Measurements from ENCODE around the gene ITGA11.

Gene ITGA11

DNA sequence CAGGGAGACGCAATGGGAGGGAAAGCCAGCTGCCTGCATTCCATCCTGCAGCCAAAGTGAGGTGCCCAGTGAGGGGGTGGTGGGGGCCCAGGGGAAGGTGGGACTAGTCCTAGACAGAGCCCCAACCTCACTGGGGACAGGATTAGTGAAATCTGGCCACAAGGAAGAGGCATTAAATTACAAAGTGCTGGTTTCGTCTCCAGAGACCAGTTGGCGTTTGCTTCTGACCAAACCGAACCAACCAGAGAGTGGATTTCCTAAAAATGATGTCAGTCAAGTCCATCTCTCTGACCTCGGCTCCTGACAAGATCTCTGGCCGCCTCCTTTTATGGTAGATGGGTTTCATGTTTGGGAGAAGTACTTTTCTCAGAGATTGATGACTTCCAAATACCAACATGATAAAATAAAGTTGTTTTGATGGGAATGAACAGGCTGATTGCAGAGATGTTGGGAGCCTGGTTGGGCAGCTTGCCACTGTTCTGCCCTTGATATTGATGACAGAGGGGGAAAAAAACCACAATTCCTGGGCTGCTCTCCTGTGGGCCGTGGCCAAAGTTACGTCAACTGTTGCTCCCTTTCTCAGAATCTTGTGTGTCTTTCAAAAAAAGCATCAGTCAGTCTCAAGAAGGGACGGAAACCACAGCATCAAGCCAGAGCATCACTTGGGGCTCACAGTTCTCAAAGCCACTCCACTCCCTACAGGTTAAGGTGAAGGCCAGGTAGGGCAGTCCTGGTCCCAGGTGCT, 24.6 kb downstream of the ITGA11 start:
- TF ChIP-seq, protein P1, sequence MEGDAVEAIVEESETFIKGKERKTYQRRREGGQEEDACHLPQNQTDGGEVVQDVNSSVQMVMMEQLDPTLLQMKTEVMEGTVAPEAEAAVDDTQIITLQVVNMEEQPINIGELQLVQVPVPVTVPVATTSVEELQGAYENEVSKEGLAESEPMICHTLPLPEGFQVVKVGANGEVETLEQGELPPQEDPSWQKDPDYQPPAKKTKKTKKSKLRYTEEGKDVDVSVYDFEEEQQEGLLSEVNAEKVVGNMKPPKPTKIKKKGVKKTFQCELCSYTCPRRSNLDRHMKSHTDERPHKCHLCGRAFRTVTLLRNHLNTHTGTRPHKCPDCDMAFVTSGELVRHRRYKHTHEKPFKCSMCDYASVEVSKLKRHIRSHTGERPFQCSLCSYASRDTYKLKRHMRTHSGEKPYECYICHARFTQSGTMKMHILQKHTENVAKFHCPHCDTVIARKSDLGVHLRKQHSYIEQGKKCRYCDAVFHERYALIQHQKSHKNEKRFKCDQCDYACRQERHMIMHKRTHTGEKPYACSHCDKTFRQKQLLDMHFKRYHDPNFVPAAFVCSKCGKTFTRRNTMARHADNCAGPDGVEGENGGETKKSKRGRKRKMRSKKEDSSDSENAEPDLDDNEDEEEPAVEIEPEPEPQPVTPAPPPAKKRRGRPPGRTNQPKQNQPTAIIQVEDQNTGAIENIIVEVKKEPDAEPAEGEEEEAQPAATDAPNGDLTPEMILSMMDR (IDR thresholded peaks at IDR 0.05) = no peak
- Histone ChIP-seq H3K9me3 (no peaks in the 10 kb centered on the region), H3K36me3 (peaks cover 0 to 7% (median 6%) of the 10 kb centered on the region in 3 donors), H3K27me3 (no peaks in the 10 kb centered on the region), H3K4me3 (no peak overlapping the region), H3K4me1 (peaks cover 0 to 38% (median 11%) of the 10 kb centered on the region in 4 donors), H3K27ac (peak overlapping the region; percentile 36 to 54)
- peak; percentile 68 to 84 for DNase-seq
- intact Hi-C loops (cut with DNase I; ENCODE audit: low total_unique reads) = no loop called here

DNA sequence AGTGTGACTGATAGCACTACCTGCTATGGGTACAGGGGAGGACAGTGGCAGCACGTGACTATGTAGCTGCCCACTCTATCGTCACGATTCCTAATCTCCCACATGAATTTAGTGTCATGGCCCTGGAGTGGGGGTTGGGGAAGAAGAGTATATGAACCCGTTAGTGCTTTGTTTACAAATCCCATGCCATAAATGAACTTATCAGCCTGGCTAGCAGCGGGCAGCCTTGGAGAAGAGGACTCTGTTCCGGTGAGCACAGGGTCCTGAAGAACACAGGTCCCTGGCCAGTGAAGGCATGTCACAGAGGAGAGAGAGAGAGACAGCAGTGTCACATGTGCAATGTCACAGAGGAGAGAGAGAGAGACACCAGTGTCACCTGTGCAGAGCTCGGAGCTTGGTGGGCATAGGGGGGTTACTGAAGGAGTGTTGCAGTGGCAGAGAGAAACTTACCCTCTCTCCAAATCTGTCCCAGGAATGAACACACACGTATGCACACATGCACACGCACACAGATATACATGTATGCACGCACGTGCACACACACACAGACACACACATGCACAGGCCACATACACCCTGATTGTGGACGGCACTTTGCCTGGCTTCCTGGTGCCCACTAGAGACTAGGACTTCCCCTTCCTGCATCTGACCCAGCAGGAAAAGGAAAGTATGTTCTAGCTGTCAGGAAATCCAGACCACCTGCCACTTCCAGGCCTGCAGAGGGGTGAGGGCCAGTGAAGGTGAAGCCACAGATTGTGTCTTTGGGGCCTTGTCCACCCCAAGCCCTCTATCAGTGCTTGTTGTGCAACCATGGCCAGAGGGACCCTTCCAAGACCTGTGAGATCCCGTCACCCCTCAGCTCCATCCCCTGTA, 26.3 kb downstream of the ITGA11 start:
- Histone ChIP-seq H3K27ac (no peak overlapping the region), H3K27me3 (no peaks in the 10 kb centered on the region), H3K36me3 (peaks cover 0 to 16% (median 7%) of the 10 kb centered on the region in 3 donors), H3K9me3 (no peaks in the 10 kb centered on the region), H3K4me1 (peaks cover 0 to 33% (median 11%) of the 10 kb centered on the region in 4 donors), H3K4me3 (no peak overlapping the region)
- intact Hi-C loops (cut with DNase I; ENCODE audit: low total_unique reads) = no loop called here
- TF ChIP-seq, protein P1 (IDR thresholded peaks at IDR 0.05) = no peak
- DNase-seq = peak in 1 of 2 donors; percentile 42

DNA sequence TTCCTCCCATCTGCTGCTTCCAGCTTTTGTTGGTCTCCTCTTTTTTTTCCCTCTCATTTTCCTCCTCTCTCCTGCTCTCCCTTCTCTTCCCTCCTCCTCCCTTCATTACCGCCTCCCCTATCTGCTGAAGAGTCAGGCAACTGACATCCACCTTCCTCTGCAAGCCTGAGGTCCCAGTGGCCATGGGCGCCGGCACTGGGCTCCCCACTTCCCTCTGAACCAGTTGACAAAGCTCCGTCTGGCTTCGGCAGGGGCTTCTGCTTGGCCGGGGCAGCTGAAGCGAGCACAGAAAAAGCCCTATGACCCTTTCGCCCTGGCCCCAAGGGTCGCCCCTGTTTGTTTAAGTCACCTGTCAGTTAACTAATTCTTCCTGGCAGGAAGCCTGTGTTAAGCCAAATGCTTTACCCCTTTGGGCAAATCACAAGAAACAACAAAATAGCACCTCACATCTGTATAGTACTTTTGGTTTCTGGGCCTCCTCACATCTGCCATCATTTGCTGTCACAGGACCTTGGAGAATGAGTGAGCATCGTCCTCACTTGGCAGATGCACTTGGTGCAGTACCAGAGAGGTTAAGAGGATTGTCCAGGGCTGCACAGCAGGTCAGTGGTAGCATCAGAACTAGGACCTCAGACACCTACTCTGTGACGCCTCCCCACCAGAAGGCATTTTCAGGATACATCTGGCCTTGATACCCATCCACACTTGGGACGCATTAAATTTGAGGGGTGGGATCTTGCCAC, 27.7 kb downstream of the ITGA11 start:
- H3K27ac ChIP-seq = peak overlapping the region; percentile 0 to 8
- DNase-seq = peak; percentile 16 to 55
- H3K27me3 ChIP-seq = no peaks in the 10 kb centered on the region
- intact Hi-C loops (cut with DNase I; ENCODE audit: low total_unique reads) = no loop called here
- peaks cover 0 to 32% (median 11%) of the 10 kb centered on the region in 4 donors for H3K4me1 ChIP-seq
- no peaks in the 10 kb centered on the region for H3K9me3 ChIP-seq
- TF ChIP-seq, protein P1 (IDR thresholded peaks at IDR 0.05) = no peak
- no peak overlapping the region for H3K4me3 ChIP-seq
- H3K36me3 ChIP-seq = peaks cover 0 to 16% (median 7%) of the 10 kb centered on the region in 3 donors

DNA sequence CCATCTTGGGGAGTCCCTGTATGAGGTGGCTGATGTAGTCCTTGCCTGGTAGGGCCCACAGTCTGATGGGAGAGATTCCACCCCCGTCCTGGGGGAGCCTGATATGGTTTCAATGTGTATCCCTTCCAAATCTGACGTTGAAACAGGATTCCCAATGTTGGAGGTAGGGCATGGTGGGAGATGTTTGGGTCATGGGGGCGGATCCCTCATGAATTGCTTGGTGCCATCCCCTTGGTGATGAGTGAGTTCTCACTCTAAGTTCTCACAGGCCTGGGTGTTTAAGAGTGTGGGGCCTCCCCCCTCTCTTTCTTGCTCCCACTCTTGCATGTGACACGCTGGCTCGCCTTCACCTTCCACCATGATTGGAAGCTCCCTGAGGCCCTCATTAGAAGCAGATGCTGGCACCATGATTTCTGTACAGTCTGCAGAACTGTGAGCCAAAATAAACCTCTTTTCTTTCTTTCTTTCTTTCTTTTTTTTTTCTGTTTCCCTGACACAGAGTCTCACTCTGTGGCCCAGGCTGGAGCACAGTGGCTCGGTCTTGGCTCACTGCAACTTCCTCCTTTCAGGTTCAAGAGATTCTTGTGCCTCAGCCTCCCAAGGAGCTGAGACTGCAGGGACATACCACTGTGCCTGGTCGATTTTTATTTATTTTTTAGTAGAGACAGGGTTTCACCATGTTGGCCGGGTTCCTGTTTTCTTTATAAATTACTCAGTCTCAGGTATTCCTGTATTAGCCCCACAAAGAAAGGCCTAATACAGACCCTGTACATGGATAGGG, 28.6 kb downstream of the ITGA11 start:
- H3K4me1 ChIP-seq = peaks cover 0 to 25% (median 11%) of the 10 kb centered on the region in 4 donors
- TF ChIP-seq, protein P1 (IDR thresholded peaks at IDR 0.05) = no peak
- H3K27me3 ChIP-seq = no peaks in the 10 kb centered on the region
- intact Hi-C loops (cut with DNase I; ENCODE audit: low total_unique reads) = no loop called here
- peak in 1 of 2 donors; percentile 37 for DNase-seq
- no peak overlapping the region for H3K4me3 ChIP-seq
- H3K27ac ChIP-seq = peak overlapping the region in 1 of 2 donors; percentile 8
- peaks cover 0 to 16% (median 7%) of the 10 kb centered on the region in 3 donors for H3K36me3 ChIP-seq
- H3K9me3 ChIP-seq = no peaks in the 10 kb centered on the region

Data from tibial artery (tissue), 4 donors.